Vagina (tissue), 2 donors: ENCODE results near the gene GPRIN2.

Source experiments
- POLR2A ChIP-seq, 2 donors: fragments of 450-650 bp; IDR thresholded peaks; one replicate each; pipeline ENCODE4 v1.6.1; 2017; ENCODE audit warnings: antibody characterized with exemption in 2 of 2, mild to moderate bottlenecking in 2 of 2, moderate library complexity in 2 of 2
- POLR2AphosphoS5 ChIP-seq, 2 donors: sonication (generic); formaldehyde crosslinking; IDR thresholded peaks; one replicate each; pipeline ENCODE4 v1.9.0; 2017; ENCODE audit warnings: antibody characterized with exemption in 2 of 2, mild to moderate bottlenecking in 2 of 2, low read depth in 1 of 2; ENCODE audit not compliant: insufficient read depth in 1 of 2
- TF ChIP-seq, protein P1 (sequence below), 3 experiments: fragments of 450-650 bp in 2 of 3; fragments of 200-600 bp in 1 of 3; sonication (generic) in 1 of 3; IDR thresholded peaks; one replicate each; pipeline ENCODE4 v1.5.1; 2017 to 2019; ENCODE audit warnings: antibody characterized with exemption in 3 of 3, mild to moderate bottlenecking in 2 of 3, moderate library complexity in 2 of 3

DNA sequence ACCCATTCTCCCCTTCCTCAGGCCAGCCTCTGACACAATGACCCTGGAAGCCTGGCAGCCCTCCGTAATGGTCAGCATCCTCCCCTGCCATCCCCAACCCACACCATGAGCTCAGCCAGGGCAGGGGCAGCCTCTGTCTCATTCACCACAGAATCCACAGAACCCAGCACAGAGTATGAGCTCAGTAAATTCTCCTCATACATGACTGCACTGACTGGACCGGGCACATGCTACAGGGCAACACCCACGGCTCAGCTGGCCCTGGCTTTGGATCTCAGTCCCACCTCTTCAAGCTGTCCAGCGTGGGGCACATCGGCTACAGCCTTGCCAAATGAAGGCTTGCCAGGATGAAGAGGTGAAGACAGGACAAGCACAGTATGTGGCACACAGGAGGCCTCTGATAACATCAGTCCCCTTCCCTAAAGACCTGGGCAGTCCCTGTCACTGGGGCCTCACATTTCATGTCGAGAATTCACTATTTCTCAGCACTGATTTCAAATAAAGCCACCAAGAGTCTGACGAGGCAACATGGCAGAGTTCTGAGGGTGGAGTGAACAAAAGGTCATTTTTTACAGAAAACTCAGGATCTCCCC, 7.9 kb downstream of the GPRIN2 start:
- TF ChIP-seq, protein P1, sequence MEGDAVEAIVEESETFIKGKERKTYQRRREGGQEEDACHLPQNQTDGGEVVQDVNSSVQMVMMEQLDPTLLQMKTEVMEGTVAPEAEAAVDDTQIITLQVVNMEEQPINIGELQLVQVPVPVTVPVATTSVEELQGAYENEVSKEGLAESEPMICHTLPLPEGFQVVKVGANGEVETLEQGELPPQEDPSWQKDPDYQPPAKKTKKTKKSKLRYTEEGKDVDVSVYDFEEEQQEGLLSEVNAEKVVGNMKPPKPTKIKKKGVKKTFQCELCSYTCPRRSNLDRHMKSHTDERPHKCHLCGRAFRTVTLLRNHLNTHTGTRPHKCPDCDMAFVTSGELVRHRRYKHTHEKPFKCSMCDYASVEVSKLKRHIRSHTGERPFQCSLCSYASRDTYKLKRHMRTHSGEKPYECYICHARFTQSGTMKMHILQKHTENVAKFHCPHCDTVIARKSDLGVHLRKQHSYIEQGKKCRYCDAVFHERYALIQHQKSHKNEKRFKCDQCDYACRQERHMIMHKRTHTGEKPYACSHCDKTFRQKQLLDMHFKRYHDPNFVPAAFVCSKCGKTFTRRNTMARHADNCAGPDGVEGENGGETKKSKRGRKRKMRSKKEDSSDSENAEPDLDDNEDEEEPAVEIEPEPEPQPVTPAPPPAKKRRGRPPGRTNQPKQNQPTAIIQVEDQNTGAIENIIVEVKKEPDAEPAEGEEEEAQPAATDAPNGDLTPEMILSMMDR (IDR thresholded peaks at IDR 0.05): no peak
- TF ChIP-seq POLR2AphosphoS5 (IDR thresholded peaks at IDR 0.05; ENCODE audit: insufficient read depth in 1 of 2, low read depth in 1 of 2): no peak
- no peak for TF ChIP-seq POLR2A (IDR thresholded peaks at IDR 0.05)
